Psoas muscle (tissue), 8 donors: Measurements from ENCODE around the gene LBHD2. TPM values are rescaled to one million over a fixed set of nuclear protein-coding genes. Genes with fewer than 3 reads are reported as not detected.

Experiments used
- ATAC-seq, 4 donors: fragments of 200-7000 bp; cut with Tn5 transposase; one replicate each; pipeline ENCODE4 v1.9.1; 2020; ENCODE audit warnings: moderate library complexity in 3 of 4, mild to moderate bottlenecking in 2 of 4
- DNase-seq, 2 donors: peaks; one replicate each; pipeline ENCODE4 v3.0.0-alpha.2; 2020
- H3K27ac ChIP-seq: fragments of 200-600 bp; one replicate; pipeline ENCODE4 v1.8.0; 2022
- H3K27me3 ChIP-seq, 3 donors: fragments of 200-600 bp in 1 of 3; one replicate each; pipeline versions ENCODE4 v1.6.1 to v1.8.0; 2013 to 2022; ENCODE audit warnings: low read length in 2 of 3, mild to moderate bottlenecking in 2 of 3, moderate library complexity in 1 of 3; ENCODE audit not compliant: insufficient read depth in 3 of 3
- H3K36me3 ChIP-seq, 2 donors: fragments of 200-600 bp in 1 of 2; one replicate each; pipeline versions ENCODE4 v1.6.1 to v1.8.0; 2013 to 2022; ENCODE audit warnings: low read depth in 1 of 2, mild to moderate bottlenecking in 1 of 2, moderate library complexity in 1 of 2; ENCODE audit not compliant: insufficient read depth in 1 of 2
- H3K4me1 ChIP-seq: fragments of 200-600 bp; one replicate; pipeline ENCODE4 v1.8.0; 2022
- H3K4me3 ChIP-seq: fragments of 200-600 bp; one replicate; pipeline ENCODE4 v1.8.0; 2022; ENCODE audit warnings: mild to moderate bottlenecking
- H3K9me3 ChIP-seq: fragments of 200-600 bp; one replicate; pipeline ENCODE4 v1.8.0; 2022
- CTCF ChIP-seq: fragments of 200-600 bp; IDR thresholded peaks from one replicate; pipeline ENCODE4 v1.8.0; 2022; ENCODE audit warnings: antibody characterized with exemption
- WGBS, 3 donors: extraction: QIAGEN DNeasy Blood & Tissue Kit; methylation state at CpG; one replicate each; pipeline versions ENCODE4 v1.1.6 to v1.1.7; 2013; 5-methylcytosine and 5-hydroxymethylcytosine counted together
- intact Hi-C, 2 donors: fragments of 100-400 bp; cut with DNase I; formaldehyde crosslinking; loops; one replicate each; pipeline versions ENCODE4 v1.11.0 to v1.14.2; 2022
- polyA plus RNA-seq, 3 donors: library from polyadenylated mRNA; stranded (reverse); fragments of 200-250 nt; gene quantifications; one replicate each; pipeline ENCODE4 v1.2.3, GENCODE V29; 2013
- total RNA-seq, 4 donors: library from RNA; stranded (reverse); fragmentation: NEBNext Ultra II Directional in 2 of 4; extraction: Animal tissue kit (Norgen Biotek cat#: 25700) in 2 of 4; gene quantifications; one replicate each; pipeline versions ENCODE4 v1.2.1 to v1.2.4, GENCODE V29; 2021 to 2023
- donor health status: healthy with polysubstance abuse.
- donor health status: DM: no; HTN: no; CAD: no; lungs with moderate emphysema.
- donor health status: Bipolar disorder and iron deficiency.
- donor health status: healthy.
- donor health status: DM: yes; HTN: yes; CAD: no.
- donor health status: DM: no; HTN: no; CAD: no.
- donor health status: DM: no; HTN: no; CAD: no.
- donor health status: DM: yes; HTN: yes; CAD: no.

Gene LBHD2
- total and polyA plus RNA-seq, 7 donors = not detected

DNA sequence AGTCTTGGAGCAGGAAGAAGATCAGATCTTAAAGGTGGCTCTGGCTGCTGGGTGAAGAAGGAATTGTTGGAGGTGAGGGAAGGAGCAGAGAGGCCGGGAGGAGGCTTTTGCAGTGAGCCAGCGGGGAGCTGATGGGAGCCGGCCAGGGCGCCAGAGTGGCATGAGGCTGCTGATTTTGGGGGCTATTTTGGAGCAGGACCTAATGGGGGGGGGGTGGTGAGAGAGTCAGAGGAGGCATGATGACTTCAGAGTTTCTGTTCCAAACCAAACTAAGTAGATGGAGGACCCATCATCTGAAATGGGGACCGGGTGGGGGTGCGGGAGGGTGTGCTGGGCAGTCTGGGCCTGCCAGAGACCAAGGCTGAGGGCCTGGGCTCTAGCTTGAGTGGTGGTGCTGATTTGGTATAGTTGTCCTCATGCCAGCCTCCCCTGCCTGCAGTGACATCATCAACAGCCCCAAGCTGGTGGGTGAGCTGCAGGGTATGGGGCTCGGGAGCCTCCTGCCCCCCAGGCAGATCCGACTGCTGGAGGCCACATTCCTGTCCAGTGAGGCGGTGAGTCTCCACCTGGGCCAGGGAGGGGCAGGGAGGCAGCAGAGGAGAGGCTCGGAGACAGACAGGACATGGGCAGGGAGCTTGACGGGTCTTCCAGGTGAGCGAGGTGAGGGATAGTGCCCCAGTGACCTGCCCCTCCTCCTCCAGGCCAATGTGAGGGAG lies 45.4 kb downstream of the LBHD2 start:
- no peak for TF ChIP-seq CTCF
- peaks cover 37% of the 10 kb centered on the region for H3K4me1 ChIP-seq
- intact Hi-C loops = no loop called here
- no peaks in the 10 kb centered on the region for H3K27me3 ChIP-seq
- ATAC-seq (no peak), DNase-seq (peak in 1 of 2 donors; percentile 44)
- H3K4me3 ChIP-seq = no peak overlapping the region
- peaks cover 3 to 53% of the 10 kb centered on the region in 2 donors for H3K36me3 ChIP-seq
- no peaks in the 10 kb centered on the region for H3K9me3 ChIP-seq
- WGBS, 3 donors = 85 to 90% (median 89%) methylated on average over 12 of the region's 12 CpGs
- H3K27ac ChIP-seq = peak overlapping the region; percentile 75

- DNase-seq = no peak
- peaks cover 31% of the 10 kb centered on the region for H3K4me1 ChIP-seq
- H3K27ac ChIP-seq = peak overlapping the region; percentile 42
These were observed 46.2 kb downstream of the LBHD2 start for GRCh38 chr14:103130017-103130764.

GRCh38 chr14:103130965-103131364 lies 47.0 kb downstream of the LBHD2 start:
- H3K27me3 ChIP-seq = no peaks in the 10 kb centered on the region
- ATAC-seq = no peak
- intact Hi-C loops = no loop called here
- DNase-seq = peak in 1 of 2 donors; percentile 58
- H3K27ac ChIP-seq = peak overlapping the region; percentile 42
- no peak for TF ChIP-seq CTCF
- WGBS, 3 donors = 57 to 60% (median 59%) methylated on average over 8 of the region's 8 CpGs
- H3K4me3 ChIP-seq = no peak overlapping the region
- H3K9me3 ChIP-seq = no peaks in the 10 kb centered on the region
- H3K4me1 ChIP-seq = peaks cover 28% of the 10 kb centered on the region
- H3K36me3 ChIP-seq = peaks cover 3 to 68% of the 10 kb centered on the region in 2 donors

More at GRCh38 chr14:103130017-103130764, 46.2 kb downstream of the LBHD2 start:
- Histone ChIP-seq H3K27me3 (no peaks in the 10 kb centered on the region), H3K4me3 (no peak overlapping the region), H3K9me3 (no peaks in the 10 kb centered on the region), H3K36me3 (peaks cover 3 to 61% of the 10 kb centered on the region in 2 donors)
- intact Hi-C loops = no loop called here
- 87% methylated on average over 21 to 26 of the region's 26 CpGs for WGBS, 3 donors
- no peak for ATAC-seq
- TF ChIP-seq CTCF = no peak

DNA sequence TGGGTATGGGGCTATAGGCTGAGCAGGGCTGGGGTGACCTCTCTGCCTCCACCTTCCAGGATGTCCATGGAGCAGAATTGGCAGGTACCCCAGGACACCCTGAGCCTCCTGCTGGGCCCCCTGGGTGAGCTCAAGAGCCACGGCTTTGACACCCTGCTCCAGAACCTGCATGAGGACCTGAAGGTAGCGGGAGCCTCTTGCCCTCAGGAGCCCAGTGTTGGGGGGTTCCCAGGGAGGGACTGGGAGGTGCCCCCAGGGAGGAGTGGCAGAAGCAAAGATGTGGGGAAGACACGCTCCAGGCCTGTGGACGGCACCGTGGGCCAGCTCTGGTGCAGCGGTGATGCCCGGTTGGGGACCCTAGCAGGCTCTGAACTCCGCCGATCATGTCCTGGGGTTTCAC lies 47.6 kb downstream of the LBHD2 start:
- Histone ChIP-seq H3K36me3 (peaks cover 3 to 74% of the 10 kb centered on the region in 2 donors), H3K4me1 (peaks cover 28% of the 10 kb centered on the region), H3K4me3 (no peak overlapping the region), H3K27ac (no peak overlapping the region), H3K9me3 (no peaks in the 10 kb centered on the region), H3K27me3 (no peaks in the 10 kb centered on the region)
- ATAC-seq = no peak
- intact Hi-C loops = no loop called here
- WGBS, 3 donors = 86 to 95% (median 90%) methylated on average over 9 of the region's 9 CpGs
- DNase-seq = peak in 1 of 2 donors; percentile 43
- no peak for TF ChIP-seq CTCF
